Suppressor macrophage treated with lipopolysaccharide for 1 hour (primary cell): ENCODE data around the gene INPP1.
"Not testable (repeated sequence)": the region's sequence is repeated elsewhere in the genome, so short reads cannot be mapped to it uniquely, and the experiment has no call there.

ENCODE experiments used
- DNase-seq, 3 donors: peaks; one replicate each; pipeline ENCODE4 v3.0.0-alpha.2; 2020 to 2022

The INPP1 gene

GRCh38 chr2:190334479-190335224 is 8.7 kb upstream of the INPP1 start:
- no peak for DNase-seq

GRCh38 chr2:190335225-190335559 is 8.2 kb upstream of the INPP1 start:
- no peak for DNase-seq

GRCh38 chr2:190335584-190335983 is 7.8 kb upstream of the INPP1 start:
- not testable (repeated sequence) for DNase-seq

- DNase-seq = no peak
Measured at GRCh38 chr2:190336420-190336819, 7.0 kb upstream of the INPP1 start.

GRCh38 chr2:190338453-190338852 is 4.9 kb upstream of the INPP1 start:
- no peak for DNase-seq

GRCh38 chr2:190339394-190339793 is 4.0 kb upstream of the INPP1 start:
- DNase-seq = no peak

- peak in 1 of 3 donors; percentile 21 for DNase-seq
Measured at GRCh38 chr2:190340369-190340768, 3.0 kb upstream of the INPP1 start.

- DNase-seq = no peak
Measured at GRCh38 chr2:190342611-190343010, 778 bp upstream of the INPP1 start.

- DNase-seq = no peak
Measured at GRCh38 chr2:190343089-190343535, 277 bp upstream of the INPP1 start.

GRCh38 chr2:190344276-190344827 is 963 bp downstream of the INPP1 start:
- DNase-seq = peak in 1 of 3 donors; percentile 23

- no peak for DNase-seq
Measured at GRCh38 chr2:190350371-190350770, 7.0 kb downstream of the INPP1 start.

GRCh38 chr2:190351955-190352354 is 8.6 kb downstream of the INPP1 start:
- DNase-seq = no peak

GRCh38 chr2:190352668-190353536 is 9.5 kb downstream of the INPP1 start:
- peak; percentile 19 to 44 (median 25) for DNase-seq

GRCh38 chr2:190353537-190353899 is 10.1 kb downstream of the INPP1 start:
- no peak for DNase-seq

- no peak for DNase-seq
Measured at GRCh38 chr2:190354003-190354690, 10.8 kb downstream of the INPP1 start.

- DNase-seq = peak; percentile 29 to 37 (median 31)
Measured at GRCh38 chr2:190355968-190356644, 12.7 kb downstream of the INPP1 start.

- no peak for DNase-seq
Measured at GRCh38 chr2:190357600-190357999, 14.2 kb downstream of the INPP1 start.

- not testable (repeated sequence) for DNase-seq
Measured at GRCh38 chr2:190358655-190359448, 15.5 kb downstream of the INPP1 start.

GRCh38 chr2:190360561-190360960 is 17.2 kb downstream of the INPP1 start:
- DNase-seq = no peak

GRCh38 chr2:190360965-190361364 is 17.6 kb downstream of the INPP1 start:
- DNase-seq = no peak

- no peak for DNase-seq
Measured at GRCh38 chr2:190361572-190361971, 18.2 kb downstream of the INPP1 start.

GRCh38 chr2:190362894-190363293 is 19.5 kb downstream of the INPP1 start:
- DNase-seq = no peak
